Tibial artery (tissue), 4 donors: ENCODE results near the gene RPL41.
A peak's percentile ranks its signal among the peaks of the same experiment; 100 is the strongest.

ENCODE experiments used
- DNase-seq, 2 donors: peaks; one replicate each; pipeline ENCODE4 v3.0.0-alpha.2; 2019
- H3K27ac ChIP-seq, 2 donors: fragments of 200-600 bp; sonication (generic) in 1 of 2; 1 replicate in 1 of 2; 2 replicates in 1 of 2; pipeline ENCODE4 v1.5.1; 2018 to 2019; ENCODE audit warnings: mild to moderate bottlenecking in 1 of 2
- H3K27me3 ChIP-seq, 2 donors: fragments of 200-600 bp; sonication (generic) in 1 of 2; one replicate each; pipeline versions ENCODE4 v1.5.1 to v1.6.0; 2016 to 2019
- H3K36me3 ChIP-seq, 3 donors: fragments of 200-600 bp; sonication (generic) in 2 of 3; one replicate each; pipeline ENCODE4 v1.5.1; 2016 to 2019; ENCODE audit warnings: mild to moderate bottlenecking in 2 of 3
- H3K4me1 ChIP-seq, 4 donors: fragments of 200-600 bp; sonication (generic) in 2 of 4; 1 replicate in 3 of 4; 2 replicates in 1 of 4; pipeline ENCODE4 v1.5.1; 2016 to 2019
- H3K4me3 ChIP-seq, 2 donors: fragments of 200-600 bp; sonication (generic) in 1 of 2; 1 replicate in 1 of 2; 2 replicates in 1 of 2; pipeline ENCODE4 v1.5.1; 2018 to 2019; ENCODE audit warnings: mild to moderate bottlenecking in 2 of 2
- H3K9me3 ChIP-seq, 3 donors: fragments of 200-600 bp; sonication (generic) in 1 of 3; one replicate each; pipeline ENCODE4 v1.5.1; 2016 to 2019
- intact Hi-C: fragments of 100-400 bp; cut with DNase I; formaldehyde crosslinking; loops from one replicate; pipeline ENCODE4 v1.15.0; 2023; ENCODE audit warnings: low total_unique reads
- TF ChIP-seq, protein P1 (sequence below), 2 experiments: fragments of 200-600 bp in 1 of 2; fragments of 450-650 bp in 1 of 2; IDR thresholded peaks; one replicate each; pipeline ENCODE4 v1.5.1; 2017 to 2019; ENCODE audit warnings: antibody characterized with exemption in 2 of 2, mild to moderate bottlenecking in 1 of 2, moderate library complexity in 1 of 2

RPL41 gene

DNA sequence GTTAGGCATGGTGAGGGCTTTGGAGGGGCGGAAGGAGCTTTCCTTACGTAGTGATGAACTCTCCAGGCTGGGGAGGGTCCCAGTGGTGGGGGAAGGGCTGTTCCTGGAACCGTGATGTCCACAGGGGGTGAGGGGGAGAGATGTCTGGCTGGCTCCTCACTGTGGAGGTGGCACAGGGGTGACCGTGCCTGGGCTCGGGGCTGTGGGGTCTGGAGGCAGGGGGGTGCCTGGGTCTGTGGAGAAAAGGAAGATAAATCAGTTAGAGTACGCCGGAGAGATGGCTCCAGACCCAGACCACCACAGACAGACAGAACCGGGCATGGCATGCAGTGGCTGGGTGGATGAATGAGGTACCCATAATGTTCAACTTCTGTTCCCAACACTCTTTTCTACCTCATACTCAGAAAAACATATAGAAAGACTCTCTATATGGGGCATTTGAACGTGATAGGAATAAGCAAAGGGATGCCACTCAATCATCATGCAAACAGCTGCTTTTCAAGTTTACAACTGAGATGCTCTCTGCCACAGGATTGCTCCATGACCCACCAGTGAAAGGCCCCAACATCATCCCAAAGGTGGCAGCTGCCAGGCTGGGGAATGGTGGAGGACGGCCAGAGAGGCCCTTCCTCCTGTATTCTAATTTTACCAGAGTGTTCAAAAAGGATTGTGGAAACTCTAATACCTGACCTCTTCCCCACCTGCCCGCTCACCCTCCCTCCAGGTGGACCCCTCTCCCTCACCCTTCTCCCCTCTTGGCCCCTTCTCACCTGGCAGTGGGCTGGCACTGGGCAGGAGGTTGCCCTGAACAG, 47.3 kb downstream of the RPL41 start:
- Histone ChIP-seq H3K36me3 (peaks cover 75 to 98% (median 94%) of the 10 kb centered on the region in 3 donors), H3K27ac (peak overlapping the region; percentile 95 to 99), H3K9me3 (no peaks in the 10 kb centered on the region), H3K4me1 (peaks cover 0 to 35% (median 28%) of the 10 kb centered on the region in 4 donors), H3K4me3 (no peak overlapping the region), H3K27me3 (no peaks in the 10 kb centered on the region)
- TF ChIP-seq, protein P1, sequence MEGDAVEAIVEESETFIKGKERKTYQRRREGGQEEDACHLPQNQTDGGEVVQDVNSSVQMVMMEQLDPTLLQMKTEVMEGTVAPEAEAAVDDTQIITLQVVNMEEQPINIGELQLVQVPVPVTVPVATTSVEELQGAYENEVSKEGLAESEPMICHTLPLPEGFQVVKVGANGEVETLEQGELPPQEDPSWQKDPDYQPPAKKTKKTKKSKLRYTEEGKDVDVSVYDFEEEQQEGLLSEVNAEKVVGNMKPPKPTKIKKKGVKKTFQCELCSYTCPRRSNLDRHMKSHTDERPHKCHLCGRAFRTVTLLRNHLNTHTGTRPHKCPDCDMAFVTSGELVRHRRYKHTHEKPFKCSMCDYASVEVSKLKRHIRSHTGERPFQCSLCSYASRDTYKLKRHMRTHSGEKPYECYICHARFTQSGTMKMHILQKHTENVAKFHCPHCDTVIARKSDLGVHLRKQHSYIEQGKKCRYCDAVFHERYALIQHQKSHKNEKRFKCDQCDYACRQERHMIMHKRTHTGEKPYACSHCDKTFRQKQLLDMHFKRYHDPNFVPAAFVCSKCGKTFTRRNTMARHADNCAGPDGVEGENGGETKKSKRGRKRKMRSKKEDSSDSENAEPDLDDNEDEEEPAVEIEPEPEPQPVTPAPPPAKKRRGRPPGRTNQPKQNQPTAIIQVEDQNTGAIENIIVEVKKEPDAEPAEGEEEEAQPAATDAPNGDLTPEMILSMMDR (IDR thresholded peaks at IDR 0.05) = no peak
- no peak for DNase-seq
- intact Hi-C loops = loop anchor here (5.0 kb wide), 1 partner anchor 36 kb away; the partner anchor contains the start of gene ESYT1

- TF ChIP-seq, protein P1 (IDR thresholded peaks at IDR 0.05) = no peak
- Histone ChIP-seq H3K4me1 (peaks cover 0 to 35% (median 28%) of the 10 kb centered on the region in 4 donors), H3K27ac (peak overlapping the region in 1 of 2 donors; percentile 99), H3K27me3 (no peaks in the 10 kb centered on the region), H3K9me3 (no peaks in the 10 kb centered on the region), H3K36me3 (peaks cover 80 to 100% (median 99%) of the 10 kb centered on the region in 3 donors), H3K4me3 (no peak overlapping the region)
- intact Hi-C loops = loop anchor here (5.0 kb wide), 1 partner anchor 37 kb away; the partner anchor contains the start of gene ESYT1
- DNase-seq = no peak
These were observed 47.9 kb downstream of the RPL41 start for GRCh38 chr12:56164345-56164729.

GRCh38 chr12:56165369-56165768, 48.9 kb downstream of the RPL41 start:
- Histone ChIP-seq H3K27me3 (no peaks in the 10 kb centered on the region), H3K4me1 (peaks cover 0 to 30% (median 22%) of the 10 kb centered on the region in 4 donors), H3K36me3 (peaks cover 80 to 100% (median 99%) of the 10 kb centered on the region in 3 donors), H3K4me3 (no peak overlapping the region), H3K9me3 (no peaks in the 10 kb centered on the region), H3K27ac (peak overlapping the region in 1 of 2 donors; percentile 27)
- TF ChIP-seq, protein P1 (IDR thresholded peaks at IDR 0.05) = no peak
- no peak for DNase-seq
- intact Hi-C loops = no loop called here
